ENCODE data around the gene SLC27A4. TPM values are rescaled to one million over a fixed set of nuclear protein-coding genes. Genes with fewer than 3 reads are reported as not detected.

SLC27A4 gene
- total and polyA plus RNA-seq, 10 of the 15 experiments (the other 5 are each of a cell fraction or from before 2014, with no cell fraction given), result 0.13 to 14.0 (median 7.6) TPM

DNA sequence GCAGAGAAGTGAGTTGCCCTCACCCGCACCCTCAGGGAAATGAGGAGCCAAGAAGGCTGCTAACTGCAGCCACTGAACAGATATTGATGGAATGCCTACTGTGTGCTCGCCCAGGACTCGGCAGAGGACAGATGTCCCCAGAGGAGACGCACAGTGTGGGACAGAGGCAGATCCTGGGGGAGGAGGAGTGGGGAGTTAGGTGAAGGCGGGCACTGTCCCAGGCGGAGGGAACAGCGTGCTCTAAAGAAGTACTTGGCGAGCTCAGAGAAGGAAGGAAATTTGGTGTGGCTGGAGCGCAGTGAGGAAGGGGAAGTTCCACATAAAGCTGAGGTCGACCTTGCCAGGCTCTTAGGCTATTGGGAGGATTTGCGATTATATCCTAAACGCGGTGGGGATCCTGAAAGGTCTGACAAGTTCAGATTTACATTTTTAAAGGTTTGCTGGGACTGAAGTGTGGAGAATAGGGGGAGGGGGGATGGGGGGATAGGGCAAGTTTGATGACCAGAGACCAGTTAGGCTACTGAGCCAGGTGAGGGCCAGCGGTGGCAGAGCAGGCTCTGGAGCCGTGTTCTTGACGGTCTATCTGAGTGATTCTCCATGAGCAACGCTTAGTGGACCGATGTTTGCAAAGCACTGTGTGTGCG lies 56.8 kb downstream of the SLC27A4 start:
- Histone ChIP-seq H3K4me3 (no peak overlapping the region), H4K20me1 (ENCODE audit: control insufficient read depth, insufficient read depth) (no peaks in the 10 kb centered on the region), H3K27me3 (replicated peaks in 1 of 2; ENCODE audit: control insufficient read depth in 2 of 2, insufficient read depth in 2 of 2, low read length in 1 of 2) (no peaks in the 10 kb centered on the region; a peak in 1 of 4 replicates), H3K9ac (ENCODE audit: control insufficient read depth, insufficient read depth, low read length) (no peak overlapping the region), H3K4me2 (ENCODE audit: control insufficient read depth, insufficient read depth) (no peak overlapping the region), H3K4me1 (ENCODE audit: control insufficient read depth, insufficient read depth, low read length) (no peaks in the 10 kb centered on the region), H3K36me3 (ENCODE audit: control insufficient read depth in 2 of 2, insufficient read depth in 2 of 2, low read length in 1 of 2) (peaks cover 0 to 5% of the 10 kb centered on the region in 2 experiments; a peak in 2 of 4 replicates), H2AFZ (ENCODE audit: control insufficient read depth, low read depth, low read length) (no peak overlapping the region), H3K27ac (ENCODE audit: control insufficient read depth, insufficient read depth) (no peak overlapping the region), H3K79me2 (ENCODE audit: control insufficient read depth, insufficient read depth, low read length) (no peaks in the 10 kb centered on the region), H3K9me3 (replicated peaks; ENCODE audit: control insufficient read depth, insufficient read depth, low read length) (no peaks in the 10 kb centered on the region)
- DNase-seq (ENCODE audit: low read depth, low spot score) (no peak), FAIRE-seq (no peak), ATAC-seq (no peak; the same call in 2 of the 3 replicates)
- ChIA-PET CTCF (interaction anchor here (0.7 kb wide), 1 partner anchor 64 kb away, joined by 5 read pairs; no protein-coding TSS in a partner anchor), POLR2A (no interaction called here), RAD21 (ENCODE audit: unreplicated experiment) (no interaction called here), SMC1A (ENCODE audit: uncharacterized antibody, unreplicated experiment) (interaction anchor here (0.7 kb wide), 1 partner anchor 35 kb away, joined by 3 read pairs; no protein-coding TSS in a partner anchor)
- 34% methylated on average over 19 of the region's 19 CpGs for WGBS (ENCODE audit: insufficient coverage, insufficient replicate concordance, low lambda C conversion rate, missing lambda C conversion rate)
- intact Hi-C loops (cut with micrococcal nuclease; ENCODE audit: unreplicated experiment) (no loop called here), in situ Hi-C loops (cut with MboI) (no loop called here)
- TF ChIP-seq JUNB (IDR thresholded peaks at IDR 0.05), result no peak
- BruUV-seq (replicated peaks), result no TSS peak

DNA sequence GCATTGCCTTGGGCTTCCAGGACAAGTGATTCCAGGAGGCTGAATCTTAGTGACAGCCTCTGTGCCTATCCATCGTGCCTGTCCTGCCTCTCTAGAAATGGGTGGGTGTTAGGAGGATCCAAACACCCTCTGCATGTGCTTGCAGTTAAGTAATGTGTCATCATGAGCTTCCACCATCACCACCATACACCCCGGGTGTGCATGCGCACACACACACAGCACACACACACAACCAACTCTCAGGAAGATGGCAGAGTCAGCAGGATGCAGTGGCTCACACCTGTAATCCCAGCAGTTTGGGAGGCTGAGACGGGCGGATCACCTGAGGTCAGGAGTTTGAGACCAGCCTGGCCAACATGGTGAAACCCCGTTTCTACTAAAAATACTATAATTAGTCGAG lies 57.5 kb downstream of the SLC27A4 start:
- FAIRE-seq (no peak), ATAC-seq (no peak), DNase-seq (ENCODE audit: low read depth, low spot score) (no peak)
- Histone ChIP-seq H3K4me2 (ENCODE audit: control insufficient read depth, insufficient read depth) (no peak overlapping the region), H3K27ac (ENCODE audit: control insufficient read depth, insufficient read depth) (no peak overlapping the region), H3K4me1 (ENCODE audit: control insufficient read depth, insufficient read depth, low read length) (no peaks in the 10 kb centered on the region), H3K79me2 (ENCODE audit: control insufficient read depth, insufficient read depth, low read length) (no peaks in the 10 kb centered on the region), H3K36me3 (ENCODE audit: control insufficient read depth in 2 of 2, insufficient read depth in 2 of 2, low read length in 1 of 2) (peaks cover 0 to under 1% of the 10 kb centered on the region in 2 experiments; a peak in 2 of 4 replicates), H4K20me1 (ENCODE audit: control insufficient read depth, insufficient read depth) (no peaks in the 10 kb centered on the region), H3K9me3 (replicated peaks; ENCODE audit: control insufficient read depth, insufficient read depth, low read length) (no peaks in the 10 kb centered on the region), H3K9ac (ENCODE audit: control insufficient read depth, insufficient read depth, low read length) (no peak overlapping the region), H3K27me3 (replicated peaks in 1 of 2; ENCODE audit: control insufficient read depth in 2 of 2, insufficient read depth in 2 of 2, low read length in 1 of 2) (no peaks in the 10 kb centered on the region; a peak in 1 of 4 replicates), H2AFZ (ENCODE audit: control insufficient read depth, low read depth, low read length) (no peak overlapping the region), H3K4me3 (no peak overlapping the region)
- RAD21 ChIA-PET (ENCODE audit: unreplicated experiment), result no interaction called here
- SMC1A ChIA-PET (ENCODE audit: uncharacterized antibody, unreplicated experiment), result interaction anchor here (0.6 kb wide), 1 partner anchor 105 kb away, joined by 4 read pairs; no protein-coding TSS in a partner anchor
- POLR2A ChIA-PET, result no interaction called here
- WGBS (ENCODE audit: insufficient coverage, insufficient replicate concordance, low lambda C conversion rate, missing lambda C conversion rate), result 35% methylated on average over 7 of the region's 7 CpGs
- in situ Hi-C loops (cut with MboI), result no loop called here
- TF ChIP-seq FOS (IDR thresholded peaks at IDR 0.05; ENCODE audit: borderline replicate concordance, extremely low read depth, insufficient read length), result no peak
- TF ChIP-seq NBN (IDR thresholded peaks at IDR 0.05), result no peak
- TF ChIP-seq, protein P1, sequence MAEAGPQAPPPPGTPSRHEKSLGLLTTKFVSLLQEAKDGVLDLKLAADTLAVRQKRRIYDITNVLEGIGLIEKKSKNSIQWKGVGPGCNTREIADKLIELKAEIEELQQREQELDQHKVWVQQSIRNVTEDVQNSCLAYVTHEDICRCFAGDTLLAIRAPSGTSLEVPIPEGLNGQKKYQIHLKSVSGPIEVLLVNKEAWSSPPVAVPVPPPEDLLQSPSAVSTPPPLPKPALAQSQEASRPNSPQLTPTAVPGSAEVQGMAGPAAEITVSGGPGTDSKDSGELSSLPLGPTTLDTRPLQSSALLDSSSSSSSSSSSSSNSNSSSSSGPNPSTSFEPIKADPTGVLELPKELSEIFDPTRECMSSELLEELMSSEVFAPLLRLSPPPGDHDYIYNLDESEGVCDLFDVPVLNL (IDR thresholded peaks at IDR 0.05; ENCODE audit: low read depth, low read length), result no peak
- no peak for TF ChIP-seq POLR2AphosphoS5 (IDR thresholded peaks at IDR 0.05; ENCODE audit: low read length)
- intact Hi-C loops (cut with micrococcal nuclease; ENCODE audit: unreplicated experiment), result no loop called here
- CTCF ChIA-PET, result no interaction called here
- no TSS peak for BruUV-seq (replicated peaks)

Measured in GM12878 (cell line).